ENCODE measurements around the gene MRPL20. TPM values are rescaled to one million over a fixed set of nuclear protein-coding genes. Genes with fewer than 3 reads are reported as not detected.
"Not testable (repeated sequence)": the region's sequence is repeated elsewhere in the genome, so short reads cannot be mapped to it uniquely, and the experiment has no call there.

MRPL20 gene
- polyA plus RNA-seq, 1 experiment: 84.8 TPM

GRCh38 chr1:1387098-1388077 is 19.7 kb downstream of the MRPL20 start:
- CTCF ChIA-PET: interaction anchor here (0.6 to 1.8 kb wide), 3 partner anchors 8 to 15 kb away, joined by 4 to 8 read pairs (median 4); partner anchors contain the start of gene CCNL2
- no peak for DNase-seq (ENCODE audit: low read depth)
- Histone ChIP-seq H3K4me3 (ENCODE audit: low read depth, low read length) (no peak overlapping the region), H3K27me3 (ENCODE audit: control insufficient read depth, insufficient read depth, low read length) (no peaks in the 10 kb centered on the region), H3K36me3 (ENCODE audit: control insufficient read depth, insufficient read depth, low read length) (peaks cover 40% of the 10 kb centered on the region)
- POLR2A ChIA-PET: no interaction called here
- TF ChIP-seq, protein P1, sequence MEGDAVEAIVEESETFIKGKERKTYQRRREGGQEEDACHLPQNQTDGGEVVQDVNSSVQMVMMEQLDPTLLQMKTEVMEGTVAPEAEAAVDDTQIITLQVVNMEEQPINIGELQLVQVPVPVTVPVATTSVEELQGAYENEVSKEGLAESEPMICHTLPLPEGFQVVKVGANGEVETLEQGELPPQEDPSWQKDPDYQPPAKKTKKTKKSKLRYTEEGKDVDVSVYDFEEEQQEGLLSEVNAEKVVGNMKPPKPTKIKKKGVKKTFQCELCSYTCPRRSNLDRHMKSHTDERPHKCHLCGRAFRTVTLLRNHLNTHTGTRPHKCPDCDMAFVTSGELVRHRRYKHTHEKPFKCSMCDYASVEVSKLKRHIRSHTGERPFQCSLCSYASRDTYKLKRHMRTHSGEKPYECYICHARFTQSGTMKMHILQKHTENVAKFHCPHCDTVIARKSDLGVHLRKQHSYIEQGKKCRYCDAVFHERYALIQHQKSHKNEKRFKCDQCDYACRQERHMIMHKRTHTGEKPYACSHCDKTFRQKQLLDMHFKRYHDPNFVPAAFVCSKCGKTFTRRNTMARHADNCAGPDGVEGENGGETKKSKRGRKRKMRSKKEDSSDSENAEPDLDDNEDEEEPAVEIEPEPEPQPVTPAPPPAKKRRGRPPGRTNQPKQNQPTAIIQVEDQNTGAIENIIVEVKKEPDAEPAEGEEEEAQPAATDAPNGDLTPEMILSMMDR (IDR thresholded peaks at IDR 0.05; ENCODE audit: insufficient read depth, low read depth, low read length): no peak

DNA sequence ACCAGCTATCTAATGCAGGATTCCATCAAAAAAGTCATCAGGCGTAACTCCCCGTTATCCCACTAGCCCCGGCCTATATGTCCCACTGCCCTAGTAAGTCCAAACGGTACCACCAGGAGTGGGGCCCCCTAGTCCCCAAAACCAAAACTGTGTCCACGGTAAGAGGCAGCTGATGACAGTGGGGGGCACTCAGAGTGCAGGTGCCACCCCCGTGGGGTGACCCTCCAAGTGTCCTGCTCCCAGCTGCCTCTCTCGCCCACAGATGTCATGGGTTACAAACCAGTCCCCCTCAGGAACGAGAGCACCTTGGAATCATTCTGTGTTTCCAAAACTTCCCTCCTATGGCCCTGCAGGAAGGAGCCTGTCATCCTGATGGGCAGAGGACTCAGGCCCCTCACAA is 21.2 kb downstream of the MRPL20 start:
- POLR2A ChIA-PET: no interaction called here
- DNase-seq (ENCODE audit: low read depth): no peak
- Histone ChIP-seq H3K36me3 (ENCODE audit: control insufficient read depth, insufficient read depth, low read length) (peaks cover 38% of the 10 kb centered on the region), H3K27me3 (ENCODE audit: control insufficient read depth, insufficient read depth, low read length) (no peaks in the 10 kb centered on the region), H3K4me3 (ENCODE audit: low read depth, low read length) (no peak overlapping the region)
- CTCF ChIA-PET: interaction anchor here (0.7 kb wide), 1 partner anchor 11 kb away, joined by 3 read pairs; the partner anchor contains the start of gene AURKAIP1
- TF ChIP-seq, protein P1 (IDR thresholded peaks at IDR 0.05; ENCODE audit: insufficient read depth, low read depth, low read length): no peak

GRCh38 chr1:1385339-1385738 is 21.8 kb downstream of the MRPL20 start:
- DNase-seq (ENCODE audit: low read depth); H3K4me3 ChIP-seq (ENCODE audit: low read depth, low read length); POLR2A ChIA-PET; H3K27me3 ChIP-seq (ENCODE audit: control insufficient read depth, insufficient read depth, low read length): not testable (repeated sequence)
- CTCF ChIA-PET: interaction anchor here (0.7 kb wide), 1 partner anchor 10 kb away, joined by 3 read pairs; the partner anchor contains the start of gene AURKAIP1
- peaks cover 37% of the 10 kb centered on the region for H3K36me3 ChIP-seq (ENCODE audit: control insufficient read depth, insufficient read depth, low read length)

GRCh38 chr1:1381294-1381693 is 25.8 kb downstream of the MRPL20 start:
- no peak for DNase-seq (ENCODE audit: low read depth)
- H3K36me3 ChIP-seq (ENCODE audit: control insufficient read depth, insufficient read depth, low read length): peaks cover 12% of the 10 kb centered on the region
- CTCF ChIA-PET: no interaction called here
- TF ChIP-seq, protein P1 (IDR thresholded peaks at IDR 0.05; ENCODE audit: insufficient read depth, low read depth, low read length): no peak
- H3K4me3 ChIP-seq (ENCODE audit: low read depth, low read length): no peak overlapping the region
- POLR2A ChIA-PET: no interaction called here
- H3K27me3 ChIP-seq (ENCODE audit: control insufficient read depth, insufficient read depth, low read length): no peaks in the 10 kb centered on the region

GRCh38 chr1:1380860-1381259 is 26.2 kb downstream of the MRPL20 start:
- no peak overlapping the region for H3K4me3 ChIP-seq (ENCODE audit: low read depth, low read length)
- POLR2A ChIA-PET: no interaction called here
- peaks cover 8% of the 10 kb centered on the region for H3K36me3 ChIP-seq (ENCODE audit: control insufficient read depth, insufficient read depth, low read length)
- no peaks in the 10 kb centered on the region for H3K27me3 ChIP-seq (ENCODE audit: control insufficient read depth, insufficient read depth, low read length)
- CTCF ChIA-PET: no interaction called here
- DNase-seq (ENCODE audit: low read depth): no peak
- TF ChIP-seq, protein P1 (IDR thresholded peaks at IDR 0.05; ENCODE audit: insufficient read depth, low read depth, low read length): no peak

Data from BJ (cell line).